ENCODE measurements around the gene NIPBL.

The NIPBL gene

GRCh38 chr5:36932056-36932455, 55.5 kb downstream of the NIPBL start:
- TF ChIP-seq USF1 (IDR thresholded peaks at IDR 0.05) (no peak), CREB1 (IDR thresholded peaks at IDR 0.05; ENCODE audit: low read depth) (no peak), MAX (IDR thresholded peaks at IDR 0.05) (no peak), ZBTB7A (IDR thresholded peaks at IDR 0.05; ENCODE audit: low read depth) (no peak), CEBPB (IDR thresholded peaks at IDR 0.05) (no peak), FOXM1 (IDR thresholded peaks at IDR 0.05; ENCODE audit: borderline replicate concordance, low read depth) (no peak), NFIC (IDR thresholded peaks at IDR 0.05) (no peak), YY1 (IDR thresholded peaks at IDR 0.05; ENCODE audit: low read depth) (no peak), EGR1 (IDR thresholded peaks at IDR 0.05) (no peak), TEAD4 (IDR thresholded peaks at IDR 0.05) (no peak), TAF1 (IDR thresholded peaks at IDR 0.05; ENCODE audit: low read depth) (no peak), RAD21 (IDR thresholded peaks at IDR 0.05; ENCODE audit: low read depth) (no peak), TCF12 (IDR thresholded peaks at IDR 0.05; ENCODE audit: low read depth) (no peak), EP300 (IDR thresholded peaks at IDR 0.05; ENCODE audit: borderline replicate concordance) (no peak), REST (IDR thresholded peaks at IDR 0.05; ENCODE audit: low read depth) (no peak)

GRCh38 chr5:36932699-36933098, 56.1 kb downstream of the NIPBL start:
- TF ChIP-seq MAX (IDR thresholded peaks at IDR 0.05) (no peak), EGR1 (IDR thresholded peaks at IDR 0.05) (no peak), EP300 (IDR thresholded peaks at IDR 0.05; ENCODE audit: borderline replicate concordance) (no peak), RAD21 (IDR thresholded peaks at IDR 0.05; ENCODE audit: low read depth) (no peak), TEAD4 (IDR thresholded peaks at IDR 0.05) (no peak), ZBTB7A (IDR thresholded peaks at IDR 0.05; ENCODE audit: low read depth) (no peak), YY1 (IDR thresholded peaks at IDR 0.05; ENCODE audit: low read depth) (no peak), REST (IDR thresholded peaks at IDR 0.05; ENCODE audit: low read depth) (no peak), USF1 (IDR thresholded peaks at IDR 0.05) (no peak)

GRCh38 chr5:36934740-36935356, 58.3 kb downstream of the NIPBL start:
- TF ChIP-seq TCF12 (IDR thresholded peaks at IDR 0.05; ENCODE audit: low read depth) (no peak), CREB1 (IDR thresholded peaks at IDR 0.05; ENCODE audit: low read depth) (no peak), EGR1 (IDR thresholded peaks at IDR 0.05) (no peak), REST (IDR thresholded peaks at IDR 0.05; ENCODE audit: low read depth) (no peak), MAX (IDR thresholded peaks at IDR 0.05) (no peak)

GRCh38 chr5:36935805-36936204, 59.2 kb downstream of the NIPBL start:
- TF ChIP-seq TEAD4 (IDR thresholded peaks at IDR 0.05) (no peak), RAD21 (IDR thresholded peaks at IDR 0.05; ENCODE audit: low read depth) (no peak), CREB1 (IDR thresholded peaks at IDR 0.05; ENCODE audit: low read depth) (no peak), EP300 (IDR thresholded peaks at IDR 0.05; ENCODE audit: borderline replicate concordance) (no peak)

- no peak for TF ChIP-seq TEAD4 (IDR thresholded peaks at IDR 0.05)
- TF ChIP-seq RAD21 (IDR thresholded peaks at IDR 0.05; ENCODE audit: low read depth): no peak
- no peak for TF ChIP-seq CREB1 (IDR thresholded peaks at IDR 0.05; ENCODE audit: low read depth)
- no peak for TF ChIP-seq EP300 (IDR thresholded peaks at IDR 0.05; ENCODE audit: borderline replicate concordance)
- TF ChIP-seq TCF12 (IDR thresholded peaks at IDR 0.05; ENCODE audit: low read depth): no peak
- TF ChIP-seq MAX (IDR thresholded peaks at IDR 0.05): no peak
- TF ChIP-seq YY1 (IDR thresholded peaks at IDR 0.05; ENCODE audit: low read depth): no peak
These were observed 59.7 kb downstream of the NIPBL start for GRCh38 chr5:36936309-36936708.
